H7 (cell line): ENCODE data around the gene DAB2IP. TPM values are rescaled to one million over a fixed set of nuclear protein-coding genes. Genes with fewer than 3 reads are reported as not detected.
"Not testable (repeated sequence)": the region's sequence is repeated elsewhere in the genome, so short reads cannot be mapped to it uniquely, and the experiment has no call there.

Experiments
- DNase-seq: peaks from one replicate; pipeline ENCODE4 v3.0.0; 2012
- H3K27me3 ChIP-seq: 2 replicates; pipeline ENCODE4 v1.6.0; 2011; ENCODE audit warnings: mild to moderate bottlenecking, low read length; ENCODE audit not compliant: control insufficient read depth, insufficient read depth
- H3K36me3 ChIP-seq: replicated peaks from 2 replicates; pipeline ENCODE4 v1.5.1; 2011; ENCODE audit warnings: low read length; ENCODE audit not compliant: control insufficient read depth, insufficient read depth
- H3K4me3 ChIP-seq: 2 replicates; pipeline ENCODE4 v1.5.1; 2011; ENCODE audit warnings: low read depth, mild to moderate bottlenecking, control low read depth, low read length, moderate library complexity; ENCODE audit not compliant: insufficient read depth
- total RNA-seq: library from RNA; depleted of rRNA; stranded (reverse); fragments of >200 nt; shearing (Covaris generic); gene quantifications from 2 replicates; pipeline ENCODE4 v1.2.3, GENCODE V29; 2014

The DAB2IP gene
- total RNA-seq, 1 experiment from 2014 or later: 24.1 TPM

DNA sequence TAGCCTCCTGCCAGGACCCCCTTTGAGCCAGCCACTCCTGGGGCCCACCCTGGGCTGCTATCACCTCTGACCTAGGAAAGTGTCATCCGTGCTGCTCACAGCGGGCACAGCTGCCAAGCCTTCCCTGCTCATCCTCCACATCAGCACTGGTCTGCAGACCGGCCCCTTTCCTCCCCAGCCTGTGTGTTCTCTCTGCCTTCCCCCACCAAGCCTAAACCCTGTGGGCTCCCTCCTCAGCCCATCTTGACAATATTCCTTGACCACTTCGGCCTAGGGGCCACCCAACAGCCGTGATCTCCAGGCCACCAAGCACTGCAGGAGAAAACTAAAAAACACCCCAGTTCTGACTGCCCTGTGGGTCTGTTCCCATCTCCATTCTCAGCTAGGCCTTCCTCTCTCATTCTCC lies 135.1 kb downstream of the DAB2IP start:
- no peak overlapping the region for H3K4me3 ChIP-seq
- H3K36me3 ChIP-seq: peaks cover 4% of the 10 kb centered on the region
- H3K27me3 ChIP-seq: no peaks in the 10 kb centered on the region
- no peak for DNase-seq

DNA sequence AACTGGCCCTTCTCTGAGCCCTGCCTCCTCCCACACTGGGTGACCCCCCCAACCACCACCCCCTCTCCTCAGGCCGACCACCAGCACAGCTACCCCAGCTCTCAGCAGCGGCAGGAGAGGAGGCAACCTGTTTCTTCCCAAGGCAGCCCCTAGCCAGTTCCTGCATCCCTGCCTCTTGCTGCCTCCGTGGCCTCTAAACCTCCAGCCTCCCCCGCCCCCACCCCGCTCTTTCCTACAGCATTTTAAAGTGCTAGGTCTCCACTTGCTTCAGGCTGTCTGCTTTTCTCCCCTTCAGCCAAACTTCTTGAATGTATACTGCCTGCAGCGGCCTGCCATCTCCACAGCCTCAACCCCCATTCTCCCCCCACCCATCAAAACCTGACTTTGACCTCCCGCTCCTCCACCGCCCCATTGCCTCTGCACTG lies 135.6 kb downstream of the DAB2IP start:
- DNase-seq: peak; percentile 52
- Histone ChIP-seq H3K36me3 (no peaks in the 10 kb centered on the region; the same call in none of the 2 replicates), H3K4me3 (no peak overlapping the region), H3K27me3 (no peaks in the 10 kb centered on the region)

DNA sequence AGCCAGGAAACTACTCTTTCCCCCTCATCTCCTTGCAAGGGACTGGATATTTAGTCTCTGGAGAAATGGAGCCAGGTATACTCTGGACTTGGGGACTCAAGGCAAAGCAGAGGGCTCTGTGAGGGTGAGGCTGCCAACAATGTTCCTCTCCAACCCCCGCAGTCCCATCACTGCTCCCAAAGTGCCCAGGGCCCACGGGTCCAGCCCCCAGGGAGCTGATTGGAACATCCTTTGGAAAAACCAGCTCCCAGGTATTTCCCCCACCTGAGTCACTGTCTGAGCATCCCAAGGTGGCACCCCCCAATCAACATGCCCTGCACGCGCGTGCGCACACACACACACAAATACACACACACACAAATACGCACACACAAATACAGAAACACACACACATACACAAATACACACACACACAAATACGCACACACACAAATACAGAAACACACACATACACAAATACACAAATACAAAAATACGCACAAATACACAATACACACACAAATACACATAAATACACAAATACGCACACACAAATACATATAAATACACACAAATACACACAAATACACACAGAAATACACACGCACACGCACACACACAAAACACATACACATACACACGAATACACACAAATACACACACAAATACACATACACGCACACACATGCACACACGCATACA lies 137.4 kb downstream of the DAB2IP start:
- DNase-seq: no peak
- Histone ChIP-seq H3K27me3 (no peaks in the 10 kb centered on the region), H3K36me3 (no peaks in the 10 kb centered on the region; the same call in 1 of the 2 replicates), H3K4me3 (no peak overlapping the region)

DNA sequence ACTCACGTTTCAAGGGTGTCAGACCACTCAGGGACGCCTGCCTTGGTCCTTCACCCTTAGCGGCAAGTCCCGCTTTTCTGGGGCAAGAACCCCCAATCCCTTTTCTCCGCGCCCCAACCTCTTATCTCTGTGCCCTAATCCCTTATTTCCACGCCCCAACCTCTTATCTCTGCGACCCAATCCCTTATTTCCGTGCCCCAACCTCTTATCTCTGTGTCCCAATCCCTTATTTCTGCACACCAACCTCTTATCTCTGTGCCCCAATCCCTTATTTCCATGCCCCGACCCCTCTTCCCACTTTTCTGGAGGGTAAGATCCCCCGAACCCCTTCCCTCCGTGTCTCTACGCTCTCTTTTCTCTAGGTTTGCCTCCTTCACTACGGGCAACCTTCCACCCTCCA lies 139.4 kb downstream of the DAB2IP start:
- no peaks in the 10 kb centered on the region for H3K36me3 ChIP-seq
- no peak for DNase-seq
- H3K4me3 ChIP-seq: no peak overlapping the region
- no peaks in the 10 kb centered on the region for H3K27me3 ChIP-seq

DNA sequence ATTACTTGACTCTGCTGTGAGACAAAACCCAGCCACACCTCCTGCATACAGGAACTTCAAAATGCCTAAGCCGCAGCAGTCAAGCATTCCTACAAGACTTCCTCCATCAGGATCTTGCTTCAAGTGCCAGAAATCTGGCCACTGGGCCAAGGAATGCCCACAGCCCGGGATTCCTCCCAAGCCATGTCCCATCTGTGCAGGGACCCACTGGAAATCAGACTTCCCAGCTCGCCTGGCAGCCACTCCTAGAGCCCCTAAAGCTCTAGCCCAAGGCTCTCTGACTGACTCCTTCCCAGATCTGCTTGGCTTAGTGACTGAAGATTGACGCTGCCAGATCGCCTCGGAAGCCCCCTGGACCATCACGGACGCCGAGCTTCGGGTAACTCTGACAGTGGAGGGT lies 141.0 kb downstream of the DAB2IP start:
- H3K27me3 ChIP-seq, DNase-seq, H3K36me3 ChIP-seq, H3K4me3 ChIP-seq: not testable (repeated sequence)

DNA sequence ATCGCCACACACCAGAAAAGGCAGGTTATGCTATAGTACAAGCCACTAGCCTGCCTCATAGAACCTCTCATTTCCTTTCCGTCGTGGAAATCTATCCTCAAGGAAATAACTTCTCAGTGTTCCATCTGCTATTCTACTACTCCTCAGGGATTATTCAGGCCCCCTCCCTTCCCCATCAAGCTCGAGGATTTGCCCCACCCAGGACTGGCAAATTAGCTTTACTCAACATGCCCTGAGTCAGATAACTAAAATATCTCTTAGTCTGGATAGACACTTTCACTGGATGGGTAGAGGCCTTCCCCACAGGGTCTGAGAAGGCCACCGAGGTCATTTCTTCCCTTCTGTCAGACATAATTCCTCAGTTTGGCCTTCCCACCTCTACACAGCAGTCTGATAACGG lies 142.9 kb downstream of the DAB2IP start:
- not testable (repeated sequence) for DNase-seq, H3K36me3 ChIP-seq, H3K27me3 ChIP-seq, H3K4me3 ChIP-seq

DNA sequence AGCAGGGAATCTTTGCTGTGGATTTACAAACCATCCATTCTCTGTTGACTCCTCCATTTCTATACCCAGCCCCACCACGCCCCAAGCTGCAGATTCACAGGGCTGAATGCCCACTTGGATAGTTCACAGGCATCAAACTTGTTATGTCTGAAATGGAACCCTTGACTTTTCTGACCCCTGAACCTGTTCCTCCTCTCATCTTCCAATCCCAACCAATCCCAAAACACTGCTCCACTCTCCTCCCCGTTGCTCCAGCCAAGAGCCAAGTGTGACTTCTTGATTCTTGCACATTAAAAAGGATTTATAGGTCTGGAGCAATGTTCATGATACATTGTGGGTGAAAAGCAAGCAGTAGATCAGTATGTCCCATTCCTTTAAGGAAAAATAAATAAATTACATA lies 145.6 kb downstream of the DAB2IP start:
- Histone ChIP-seq H3K27me3 (no peaks in the 10 kb centered on the region), H3K36me3 (no peaks in the 10 kb centered on the region), H3K4me3 (no peak overlapping the region)
- no peak for DNase-seq

DNA sequence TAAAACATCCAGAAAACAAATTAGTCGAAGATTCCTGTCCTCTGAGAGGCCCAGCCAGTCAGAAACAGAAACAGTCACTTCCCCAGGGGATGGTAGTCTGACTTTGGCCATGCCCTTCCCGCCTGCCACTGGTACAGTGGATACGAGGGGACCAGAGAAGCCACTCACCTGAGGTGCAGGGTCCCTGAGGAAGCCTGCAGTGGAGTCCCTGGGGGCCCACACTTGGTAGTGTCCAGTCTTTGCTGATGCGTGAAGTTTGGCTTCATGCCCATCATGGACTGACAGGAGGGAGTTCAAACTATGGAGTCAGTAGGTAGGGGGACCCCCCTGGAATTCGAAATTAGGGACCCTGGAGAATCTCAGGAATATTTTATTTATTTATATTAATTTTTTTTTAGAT lies 147.5 kb downstream of the DAB2IP start:
- no peak for DNase-seq
- Histone ChIP-seq H3K27me3 (no peaks in the 10 kb centered on the region), H3K36me3 (no peaks in the 10 kb centered on the region), H3K4me3 (no peak overlapping the region)

DNA sequence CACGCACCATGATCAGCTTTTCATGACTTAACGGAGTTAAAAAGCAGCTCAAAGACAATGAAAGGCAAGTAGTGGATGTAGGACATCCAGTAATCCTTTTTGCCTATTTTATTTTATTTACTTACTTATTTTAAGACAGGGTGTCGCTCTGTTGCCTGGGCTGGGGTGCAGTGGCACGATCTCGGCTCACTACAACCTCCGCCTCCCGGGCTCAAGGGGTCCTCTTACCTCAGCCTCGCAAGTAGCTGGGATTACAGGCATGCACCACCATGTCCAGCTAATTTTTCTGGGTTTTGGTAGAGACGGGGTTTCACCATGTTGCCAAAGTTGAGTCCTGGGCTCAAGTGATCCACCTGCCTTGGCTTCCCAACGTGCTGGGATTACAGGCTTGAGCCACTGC lies 148.9 kb downstream of the DAB2IP start:
- DNase-seq: no peak
- Histone ChIP-seq H3K27me3 (no peaks in the 10 kb centered on the region), H3K36me3 (no peaks in the 10 kb centered on the region), H3K4me3 (no peak overlapping the region)

DNA sequence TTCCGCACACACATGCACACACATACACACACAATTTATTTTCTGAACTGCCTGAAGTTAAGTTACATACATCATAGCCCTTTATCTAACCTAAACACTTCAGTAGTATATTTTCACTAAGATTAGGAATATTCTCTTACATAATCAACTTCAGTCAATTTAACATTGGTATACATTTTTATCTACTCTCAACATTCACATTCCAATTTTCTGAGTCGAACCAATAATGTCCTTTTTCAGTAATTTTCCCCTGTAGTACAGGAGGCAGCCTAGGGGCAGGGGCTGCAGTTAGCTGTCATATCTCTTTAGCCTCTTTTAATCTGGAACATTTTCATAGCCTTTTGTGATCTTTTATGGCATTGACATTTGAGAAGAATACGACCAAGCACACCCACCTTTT lies 150.1 kb downstream of the DAB2IP start:
- H3K36me3 ChIP-seq: no peaks in the 10 kb centered on the region
- no peak overlapping the region for H3K4me3 ChIP-seq
- no peak for DNase-seq
- no peaks in the 10 kb centered on the region for H3K27me3 ChIP-seq

DNA sequence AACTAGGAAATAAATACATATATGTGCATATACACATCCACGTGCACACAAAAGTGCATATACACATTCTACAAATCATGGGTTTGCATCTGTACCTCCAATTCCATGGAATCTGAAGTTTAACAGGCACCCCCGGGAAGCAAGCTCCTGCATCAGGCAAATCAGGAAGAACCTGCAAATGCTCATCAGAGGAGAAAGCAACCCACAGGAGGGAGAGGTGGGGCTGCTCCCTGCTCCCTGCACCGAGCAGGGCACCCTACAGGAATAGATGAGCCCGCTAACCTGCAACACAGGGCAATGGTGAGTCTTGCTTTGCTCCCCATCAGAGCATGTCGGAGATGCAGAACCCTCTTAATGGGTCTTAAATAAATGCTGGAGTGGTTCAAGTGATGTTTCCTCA lies 151.3 kb downstream of the DAB2IP start:
- Histone ChIP-seq H3K36me3 (no peaks in the 10 kb centered on the region), H3K4me3 (no peak overlapping the region), H3K27me3 (no peaks in the 10 kb centered on the region)
- DNase-seq: no peak

DNA sequence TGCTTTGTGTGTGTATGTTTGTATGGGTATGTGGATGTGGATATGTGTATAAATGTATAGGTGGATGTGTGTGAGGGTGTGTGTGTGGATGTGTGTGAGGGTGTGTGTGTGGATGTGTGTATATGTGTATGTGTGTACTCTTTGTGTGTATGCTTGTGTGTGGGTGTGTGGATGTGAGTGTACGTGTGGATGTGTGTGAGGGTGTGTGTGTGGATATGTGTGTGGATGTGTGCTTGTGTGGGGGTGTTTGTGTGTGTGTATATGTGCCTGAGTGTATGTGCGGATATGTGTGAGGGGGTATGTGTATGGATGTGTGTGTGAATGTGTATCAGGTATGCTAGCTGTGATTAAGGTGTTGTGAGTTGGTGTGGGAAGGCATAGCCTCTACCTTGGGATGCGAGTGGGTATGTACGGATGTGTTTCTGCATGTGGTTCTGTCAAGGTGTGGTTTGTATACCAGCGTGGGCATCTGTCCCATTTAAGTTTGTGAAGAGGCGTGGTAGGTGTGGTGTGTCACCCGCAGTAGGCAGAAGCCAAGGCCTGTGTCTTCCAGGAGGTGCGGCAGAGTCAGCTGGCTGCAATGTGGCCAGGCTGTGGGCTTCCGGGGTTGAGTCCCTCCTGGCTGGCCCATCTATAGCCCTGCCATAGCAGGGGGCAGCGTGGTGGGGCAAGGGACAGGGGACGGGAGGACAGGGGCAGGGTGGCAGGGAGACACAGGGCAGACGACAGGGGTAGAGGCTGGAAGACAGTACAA lies 155.8 kb downstream of the DAB2IP start:
- Histone ChIP-seq H3K36me3 (no peaks in the 10 kb centered on the region), H3K4me3 (no peak overlapping the region), H3K27me3 (no peaks in the 10 kb centered on the region)
- DNase-seq: no peak

DNA sequence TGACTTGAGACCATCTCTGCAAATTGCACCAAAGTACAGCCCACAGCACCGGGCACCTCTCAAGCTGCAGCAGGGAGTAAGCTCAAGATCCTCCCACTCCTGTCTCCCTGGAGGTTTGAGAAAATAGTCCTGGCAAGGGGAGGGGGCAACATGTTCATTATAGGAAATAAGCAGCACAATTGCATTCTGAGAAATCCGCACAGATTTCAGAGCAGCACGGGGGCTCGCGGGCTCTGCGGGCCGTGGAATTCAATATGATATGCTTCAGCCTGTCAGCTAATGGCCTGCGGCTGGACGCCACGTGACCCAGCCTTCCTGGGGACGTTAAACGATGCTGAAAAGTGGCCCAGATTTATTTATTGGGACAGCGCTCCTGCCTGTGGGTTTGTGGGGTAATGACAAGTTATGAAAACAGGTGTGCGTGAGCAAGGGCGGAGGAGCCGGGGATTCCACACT lies 156.4 kb downstream of the DAB2IP start:
- Histone ChIP-seq H3K36me3 (no peaks in the 10 kb centered on the region), H3K27me3 (no peaks in the 10 kb centered on the region), H3K4me3 (no peak overlapping the region)
- peak; percentile 35 for DNase-seq

DNA sequence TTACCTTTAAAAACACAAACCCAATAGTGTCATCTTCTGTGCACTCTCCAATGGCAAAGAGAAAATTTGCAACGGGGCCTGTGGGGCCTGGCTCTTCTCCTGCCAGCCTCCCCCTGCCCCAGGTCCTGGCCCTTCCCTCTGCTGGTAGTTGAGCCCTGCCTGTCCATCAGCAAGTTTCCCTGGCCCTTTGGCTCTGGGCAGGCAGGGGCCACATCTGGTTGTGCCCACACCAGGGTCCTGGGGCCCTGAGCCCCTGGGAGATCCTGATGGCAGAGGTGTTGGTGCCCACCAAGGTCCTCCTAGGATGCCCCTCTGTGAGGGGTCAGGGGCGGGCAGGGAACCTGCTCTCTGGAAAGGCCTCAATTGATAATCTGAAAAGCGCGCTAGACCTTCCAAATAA lies 157.3 kb downstream of the DAB2IP start:
- DNase-seq: peak; percentile 28
- H3K4me3 ChIP-seq: no peak overlapping the region

DNA sequence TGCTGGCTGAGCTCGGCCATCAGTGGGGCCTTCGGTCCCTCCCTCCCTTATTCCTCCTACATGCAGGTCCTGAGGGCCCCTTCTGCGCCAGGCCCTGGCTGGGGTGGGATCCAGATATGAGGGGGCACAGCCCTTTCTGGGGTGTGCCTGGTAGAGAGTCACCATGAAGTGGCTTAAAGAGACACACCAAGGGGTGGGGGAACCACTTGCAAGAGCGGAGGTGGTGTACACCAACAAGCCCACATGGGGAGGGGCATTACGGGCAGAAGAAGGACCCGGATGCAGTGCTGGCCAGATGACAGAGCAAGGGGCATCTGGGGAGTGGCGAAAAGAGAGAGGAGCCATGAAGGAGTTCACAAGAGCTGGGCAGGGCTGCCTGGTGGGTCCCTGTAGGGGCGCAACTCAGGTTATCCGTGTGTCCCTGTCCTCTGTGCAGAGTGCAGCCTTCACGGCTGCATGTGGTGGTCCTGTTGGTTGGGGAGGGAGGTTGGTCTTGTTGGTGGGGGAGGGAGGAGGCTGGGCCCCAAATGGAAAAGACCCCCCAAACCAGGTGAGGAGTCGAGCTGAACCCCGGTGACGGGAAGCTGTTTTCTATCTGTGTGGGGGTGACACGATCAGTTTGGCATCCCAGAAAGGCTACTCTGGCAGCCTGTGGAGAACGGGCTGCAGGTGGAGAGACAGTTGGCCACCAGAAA lies 158.1 kb downstream of the DAB2IP start:
- H3K36me3 ChIP-seq: no peaks in the 10 kb centered on the region
- no peak overlapping the region for H3K4me3 ChIP-seq
- DNase-seq: peak; percentile 30
- no peaks in the 10 kb centered on the region for H3K27me3 ChIP-seq

More for the DNA sequence above, 157.3 kb downstream of the DAB2IP start:
- Histone ChIP-seq H3K36me3 (no peaks in the 10 kb centered on the region), H3K27me3 (no peaks in the 10 kb centered on the region)
